GM18519 (cell line): Measurements from ENCODE around the gene MICAL1.

ENCODE experiments used
- ATAC-seq: cut with Tn5 transposase; IDR thresholded peaks from one replicate; pipeline ENCODE4 v1.9.1; 2021; ENCODE audit warnings: mild to moderate bottlenecking, moderate library complexity; ENCODE audit not compliant: unreplicated experiment, low FRiP score

Gene MICAL1

GRCh38 chr6:109456710-109457561 is 1.4 kb upstream of the MICAL1 start:
- no peak for ATAC-seq

GRCh38 chr6:109456111-109456583 is 575 bp upstream of the MICAL1 start:
- no peak for ATAC-seq

- no peak for ATAC-seq
Measured at GRCh38 chr6:109454496-109455436, 806 bp downstream of the MICAL1 start.

GRCh38 chr6:109453594-109454495 is 1.7 kb downstream of the MICAL1 start:
- ATAC-seq, result no peak

GRCh38 chr6:109453156-109453555 is 2.4 kb downstream of the MICAL1 start:
- ATAC-seq, result no peak

- ATAC-seq, result no peak
Measured at GRCh38 chr6:109452181-109452580, 3.4 kb downstream of the MICAL1 start.

GRCh38 chr6:109451376-109451775 is 4.2 kb downstream of the MICAL1 start:
- no peak for ATAC-seq

- no peak for ATAC-seq
Measured at GRCh38 chr6:109450801-109451200, 4.8 kb downstream of the MICAL1 start.

- ATAC-seq, result no peak
Measured at GRCh38 chr6:109449795-109450673, 5.5 kb downstream of the MICAL1 start.

GRCh38 chr6:109449064-109449794 is 6.3 kb downstream of the MICAL1 start:
- no peak for ATAC-seq

GRCh38 chr6:109448615-109449014 is 7.0 kb downstream of the MICAL1 start:
- ATAC-seq, result no peak

GRCh38 chr6:109447878-109448555 is 7.6 kb downstream of the MICAL1 start:
- no peak for ATAC-seq

- no peak for ATAC-seq
Measured at GRCh38 chr6:109447087-109447486, 8.5 kb downstream of the MICAL1 start.

GRCh38 chr6:109446541-109446940 is 9.0 kb downstream of the MICAL1 start:
- ATAC-seq, result no peak

GRCh38 chr6:109446072-109446471 is 9.5 kb downstream of the MICAL1 start:
- no peak for ATAC-seq

- ATAC-seq, result no peak
Measured at GRCh38 chr6:109445382-109445781, 10.2 kb downstream of the MICAL1 start.

GRCh38 chr6:109443425-109443950 is 12.1 kb downstream of the MICAL1 start:
- no peak for ATAC-seq
